ENCODE results near the gene GET4.

The GET4 gene

DNA sequence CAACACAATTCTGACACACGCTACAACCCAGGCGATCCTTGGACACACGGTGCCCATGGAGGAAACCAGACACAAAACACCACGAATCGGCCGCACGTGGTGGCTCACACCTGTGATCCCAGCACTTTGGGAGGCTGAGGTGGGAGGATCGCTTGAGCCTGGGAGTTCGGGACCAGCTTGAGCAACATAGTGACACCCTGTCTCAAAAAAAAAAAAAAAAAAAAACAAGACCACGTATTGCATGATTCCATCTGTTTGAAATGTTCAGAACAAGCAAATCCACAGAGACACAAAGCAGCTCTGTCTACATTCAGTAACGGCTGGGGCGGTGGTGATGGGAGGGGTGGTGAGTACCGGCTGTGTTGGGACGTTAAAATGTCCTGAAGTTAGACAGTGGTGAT lies 53.0 kb downstream of the GET4 start:
- FAIRE-seq (peak; percentile 77), DNase-seq (ENCODE audit: insufficient read length, low spot score) (no peak)
- TF ChIP-seq POLR2A (IDR thresholded peaks at IDR 0.05; ENCODE audit: low read depth, low read length) (no peak), SPI1 (IDR thresholded peaks at IDR 0.05; ENCODE audit: low read depth, low read length) (no peak), PAX5 (IDR thresholded peaks at IDR 0.05; ENCODE audit: insufficient read depth, low read length, severe bottlenecking) (no peak)

DNA sequence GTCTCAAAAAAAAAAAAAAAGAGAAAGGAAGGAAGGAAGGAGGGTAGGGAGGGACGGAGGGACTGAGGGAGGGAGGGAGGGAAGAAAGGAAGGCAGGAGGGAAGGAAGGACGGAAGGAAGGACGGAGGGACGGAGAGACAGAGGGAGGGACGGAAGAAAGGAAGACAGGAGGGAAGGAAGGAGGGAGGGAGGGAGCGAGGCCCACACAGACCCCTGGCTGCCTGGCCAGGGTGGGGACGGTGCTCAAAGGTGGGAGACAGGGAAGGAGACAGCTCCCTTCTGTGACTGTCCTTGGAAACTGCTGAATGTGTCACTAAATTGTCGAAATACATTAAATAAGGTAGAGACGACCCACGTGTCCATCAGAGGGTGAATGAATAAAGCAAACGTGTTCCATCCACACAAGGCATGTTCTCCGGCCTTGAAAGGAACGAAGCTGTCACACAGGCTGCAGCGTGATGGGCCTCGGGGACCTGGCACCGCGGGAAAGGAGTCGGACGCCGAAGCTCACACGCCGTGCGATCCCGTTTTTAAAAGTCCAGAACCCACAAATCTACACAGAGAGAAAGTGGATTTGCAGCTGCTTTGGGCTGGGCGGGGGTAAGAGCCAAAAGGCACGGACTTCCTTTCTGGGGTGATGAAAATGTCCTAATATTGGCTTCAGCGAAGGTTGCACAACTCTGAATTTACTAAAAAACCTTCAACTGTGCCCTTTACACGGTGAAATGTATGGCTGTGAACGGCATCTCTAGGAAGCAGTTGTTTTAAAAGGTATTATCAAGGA lies 54.8 kb downstream of the GET4 start:
- FAIRE-seq: no peak
- no peak for DNase-seq (ENCODE audit: insufficient read length, low spot score)
- TF ChIP-seq POU2F2 (IDR thresholded peaks at IDR 0.05; ENCODE audit: low read depth, low read length) (no peak), SPI1 (IDR thresholded peaks at IDR 0.05; ENCODE audit: low read depth, low read length) (no peak), PAX5 (IDR thresholded peaks at IDR 0.05; ENCODE audit: insufficient read depth, low read length, severe bottlenecking) (no peak), POLR2AphosphoS5 (IDR thresholded peaks at IDR 0.05; ENCODE audit: low read depth, low read length) (no peak), POLR2A (IDR thresholded peaks at IDR 0.05; ENCODE audit: low read depth, low read length) (no peak), TAF1 (IDR thresholded peaks at IDR 0.05; ENCODE audit: low read depth, low read length) (no peak)

GRCh38 chr7:931871-932650 lies 55.7 kb downstream of the GET4 start:
- FAIRE-seq: no peak
- no peak for DNase-seq (ENCODE audit: insufficient read length, low spot score)
- no peak for TF ChIP-seq POLR2AphosphoS5 (IDR thresholded peaks at IDR 0.05; ENCODE audit: low read depth, low read length)
- no peak for TF ChIP-seq POU2F2 (IDR thresholded peaks at IDR 0.05; ENCODE audit: low read depth, low read length)
- TF ChIP-seq POLR2A (IDR thresholded peaks at IDR 0.05; ENCODE audit: low read depth, low read length): no peak
- no peak for TF ChIP-seq SPI1 (IDR thresholded peaks at IDR 0.05; ENCODE audit: low read depth, low read length)
- TF ChIP-seq PAX5 (IDR thresholded peaks at IDR 0.05; ENCODE audit: insufficient read depth, low read length, severe bottlenecking): no peak
- TF ChIP-seq TAF1 (IDR thresholded peaks at IDR 0.05; ENCODE audit: low read depth, low read length): no peak

DNA sequence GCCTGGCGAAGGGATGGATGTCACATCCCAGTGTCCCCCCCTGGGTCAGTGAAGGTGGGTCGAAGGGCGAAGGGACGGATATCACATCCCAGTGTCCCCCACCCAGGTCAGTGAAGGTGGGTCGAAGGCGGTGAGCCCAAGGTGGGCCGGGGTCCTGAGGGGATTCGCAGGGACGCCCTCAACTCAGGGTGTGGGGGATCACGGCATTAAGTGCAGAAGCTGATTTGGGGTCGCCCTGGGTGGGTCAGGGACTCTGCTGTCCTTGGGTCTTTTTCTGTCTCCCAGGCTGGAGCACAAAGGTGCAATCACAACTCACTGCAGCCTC lies 56.3 kb downstream of the GET4 start:
- FAIRE-seq (no peak), DNase-seq (ENCODE audit: insufficient read length, low spot score) (no peak)
- no peak for TF ChIP-seq TAF1 (IDR thresholded peaks at IDR 0.05; ENCODE audit: low read depth, low read length)
- TF ChIP-seq POLR2AphosphoS5 (IDR thresholded peaks at IDR 0.05; ENCODE audit: low read depth, low read length): no peak

DNA sequence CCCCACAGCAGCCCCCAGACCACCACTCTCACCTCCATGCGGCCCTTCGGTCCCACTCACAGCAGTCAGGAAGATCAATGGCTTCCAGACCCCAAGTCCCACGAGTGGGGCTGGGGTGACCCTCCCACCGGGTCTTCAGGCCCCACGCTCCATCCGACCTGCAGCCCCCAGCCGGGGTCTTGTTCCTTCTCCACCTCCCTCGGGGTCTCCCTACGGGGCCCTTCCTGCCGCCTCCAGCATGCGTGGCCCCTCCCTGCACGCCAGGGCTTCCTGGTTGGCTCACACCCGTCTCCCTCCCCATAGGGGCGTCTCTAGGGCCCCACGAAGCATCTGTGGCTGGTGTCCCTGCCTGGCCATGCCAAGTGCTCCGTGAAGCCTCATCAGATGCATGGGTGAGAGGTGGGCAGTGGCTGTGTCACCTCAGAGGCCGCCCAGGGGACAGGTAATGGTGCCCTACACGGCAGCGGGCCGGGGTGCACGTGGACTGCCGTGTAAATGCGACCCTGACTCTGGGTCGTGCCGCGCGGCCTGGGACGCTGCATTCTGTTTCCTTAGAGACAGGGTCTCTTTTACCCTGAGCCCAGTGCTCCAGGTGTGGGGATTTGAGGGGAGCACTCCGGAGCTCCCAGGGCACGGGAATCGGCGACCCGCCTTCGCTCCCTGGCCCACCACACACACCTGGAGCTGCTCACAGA lies 58.3 kb downstream of the GET4 start:
- DNase-seq (ENCODE audit: insufficient read length, low spot score): no peak
- TF ChIP-seq POU2F2 (IDR thresholded peaks at IDR 0.05; ENCODE audit: low read depth, low read length): no peak
- no peak for TF ChIP-seq POLR2A (IDR thresholded peaks at IDR 0.05; ENCODE audit: low read depth, low read length)
- no peak for TF ChIP-seq SPI1 (IDR thresholded peaks at IDR 0.05; ENCODE audit: low read depth, low read length)
- no peak for TF ChIP-seq PAX5 (IDR thresholded peaks at IDR 0.05; ENCODE audit: insufficient read depth, low read length, severe bottlenecking)
- TF ChIP-seq TAF1 (IDR thresholded peaks at IDR 0.05; ENCODE audit: low read depth, low read length): no peak
- TF ChIP-seq POLR2AphosphoS5 (IDR thresholded peaks at IDR 0.05; ENCODE audit: low read depth, low read length): no peak
- no peak for FAIRE-seq

- no peak for DNase-seq (ENCODE audit: insufficient read length, low spot score)
- no peak for FAIRE-seq
- no peak for TF ChIP-seq POLR2A (IDR thresholded peaks at IDR 0.05; ENCODE audit: low read depth, low read length)
- no peak for TF ChIP-seq POLR2AphosphoS5 (IDR thresholded peaks at IDR 0.05; ENCODE audit: low read depth, low read length)
- no peak for TF ChIP-seq SPI1 (IDR thresholded peaks at IDR 0.05; ENCODE audit: low read depth, low read length)
Measured at GRCh38 chr7:935164-935873, 59.0 kb downstream of the GET4 start.

DNA sequence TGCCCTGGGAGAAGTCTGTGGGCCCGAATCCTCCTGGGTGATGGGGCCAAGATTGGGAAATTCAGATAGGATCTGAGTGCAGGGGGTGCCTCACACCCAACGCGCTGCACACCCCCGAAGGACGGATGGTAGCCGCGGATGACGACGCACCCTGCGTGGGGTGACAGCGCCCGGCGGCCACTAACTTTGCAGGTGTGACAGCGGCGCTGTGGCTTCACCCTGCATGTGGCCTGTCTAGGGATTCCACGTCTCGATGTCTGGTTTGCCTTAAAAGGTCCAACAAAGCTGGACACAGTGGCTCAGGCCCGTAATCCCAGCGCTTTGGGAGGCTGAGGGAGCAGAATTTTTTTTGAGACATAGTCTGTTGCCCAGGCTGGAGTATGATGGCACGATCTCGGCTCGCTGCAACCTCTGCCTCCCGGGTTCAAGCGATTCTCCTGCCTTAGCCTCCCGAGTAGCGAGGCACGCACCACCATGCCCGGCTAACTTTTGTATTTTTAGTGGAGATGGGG lies 59.6 kb downstream of the GET4 start:
- DNase-seq (ENCODE audit: insufficient read length, low spot score): no peak
- TF ChIP-seq PAX5 (IDR thresholded peaks at IDR 0.05; ENCODE audit: insufficient read depth, low read length, severe bottlenecking) (no peak), POLR2A (IDR thresholded peaks at IDR 0.05; ENCODE audit: low read depth, low read length) (no peak), SPI1 (IDR thresholded peaks at IDR 0.05; ENCODE audit: low read depth, low read length) (no peak)
- FAIRE-seq: peak; percentile 47

GRCh38 chr7:936386-937054 lies 60.2 kb downstream of the GET4 start:
- DNase-seq (ENCODE audit: insufficient read length, low spot score): peak; percentile 88
- peak; percentile 86 for FAIRE-seq
- no peak for TF ChIP-seq POU2F2 (IDR thresholded peaks at IDR 0.05; ENCODE audit: low read depth, low read length)
- TF ChIP-seq POLR2A (IDR thresholded peaks at IDR 0.05; ENCODE audit: low read depth, low read length): no peak
- TF ChIP-seq POLR2AphosphoS5 (IDR thresholded peaks at IDR 0.05; ENCODE audit: low read depth, low read length): no peak
- TF ChIP-seq PAX5 (IDR thresholded peaks at IDR 0.05; ENCODE audit: insufficient read depth, low read length, severe bottlenecking): no peak
- no peak for TF ChIP-seq TAF1 (IDR thresholded peaks at IDR 0.05; ENCODE audit: low read depth, low read length)
- no peak for TF ChIP-seq SPI1 (IDR thresholded peaks at IDR 0.05; ENCODE audit: low read depth, low read length)
